ENCODE data around the gene NDFIP2. TPM values are rescaled to one million over a fixed set of nuclear protein-coding genes. Genes with fewer than 3 reads are reported as not detected.
A peak's percentile ranks its signal among the peaks of the same experiment; 100 is the strongest.

The NDFIP2 gene
- total and polyA plus RNA-seq, 10 donors: 2.1 to 27.3 (median 14.0) TPM

DNA sequence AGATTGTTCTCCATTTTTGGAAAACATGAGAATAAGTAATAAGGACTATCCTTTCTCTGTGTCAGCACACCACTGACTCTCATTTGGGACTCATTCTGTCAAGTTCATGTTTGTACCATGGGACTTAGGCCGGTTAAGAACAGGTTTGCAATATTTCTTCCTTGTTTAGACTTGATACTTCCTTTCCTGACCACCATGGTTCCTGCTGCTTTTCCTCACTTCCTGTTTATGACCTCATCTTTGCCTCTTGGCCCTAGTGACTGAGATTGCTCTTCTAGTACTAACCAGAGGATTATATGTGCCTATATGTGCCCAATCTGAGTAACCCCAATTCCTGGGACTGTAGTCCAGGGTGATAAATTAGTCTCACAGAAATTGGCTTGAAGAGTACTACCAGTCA, 32.5 kb upstream of the NDFIP2 start:
- Histone ChIP-seq H3K4me1 (peaks cover 0 to 17% (median 1%) of the 10 kb centered on the region in 6 donors), H3K4me3 (no peak overlapping the region), H3K9me3 (no peaks in the 10 kb centered on the region), H3K27me3 (replicated peaks in 1 of 7) (no peaks in the 10 kb centered on the region), H3K36me3 (no peaks in the 10 kb centered on the region), H3K27ac (peak overlapping the region in 1 of 8 donors; percentile 18)
- intact Hi-C loops (cut with DNase I; ENCODE audit: low total_unique reads): no loop called here
- no peak for DNase-seq
- WGBS, 5 donors: 8 to 29% (median 10%) methylated on average over 1 of the region's 1 CpG
- TF ChIP-seq POLR2A (IDR thresholded peaks at IDR 0.05) (no peak), POLR2AphosphoS5 (IDR thresholded peaks at IDR 0.05) (no peak)
- TF ChIP-seq, protein P1, sequence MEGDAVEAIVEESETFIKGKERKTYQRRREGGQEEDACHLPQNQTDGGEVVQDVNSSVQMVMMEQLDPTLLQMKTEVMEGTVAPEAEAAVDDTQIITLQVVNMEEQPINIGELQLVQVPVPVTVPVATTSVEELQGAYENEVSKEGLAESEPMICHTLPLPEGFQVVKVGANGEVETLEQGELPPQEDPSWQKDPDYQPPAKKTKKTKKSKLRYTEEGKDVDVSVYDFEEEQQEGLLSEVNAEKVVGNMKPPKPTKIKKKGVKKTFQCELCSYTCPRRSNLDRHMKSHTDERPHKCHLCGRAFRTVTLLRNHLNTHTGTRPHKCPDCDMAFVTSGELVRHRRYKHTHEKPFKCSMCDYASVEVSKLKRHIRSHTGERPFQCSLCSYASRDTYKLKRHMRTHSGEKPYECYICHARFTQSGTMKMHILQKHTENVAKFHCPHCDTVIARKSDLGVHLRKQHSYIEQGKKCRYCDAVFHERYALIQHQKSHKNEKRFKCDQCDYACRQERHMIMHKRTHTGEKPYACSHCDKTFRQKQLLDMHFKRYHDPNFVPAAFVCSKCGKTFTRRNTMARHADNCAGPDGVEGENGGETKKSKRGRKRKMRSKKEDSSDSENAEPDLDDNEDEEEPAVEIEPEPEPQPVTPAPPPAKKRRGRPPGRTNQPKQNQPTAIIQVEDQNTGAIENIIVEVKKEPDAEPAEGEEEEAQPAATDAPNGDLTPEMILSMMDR (IDR thresholded peaks at IDR 0.05 in 8 of 11, conservative IDR thresholded peaks at IDR 0.05 in 3 of 11): no peak

DNA sequence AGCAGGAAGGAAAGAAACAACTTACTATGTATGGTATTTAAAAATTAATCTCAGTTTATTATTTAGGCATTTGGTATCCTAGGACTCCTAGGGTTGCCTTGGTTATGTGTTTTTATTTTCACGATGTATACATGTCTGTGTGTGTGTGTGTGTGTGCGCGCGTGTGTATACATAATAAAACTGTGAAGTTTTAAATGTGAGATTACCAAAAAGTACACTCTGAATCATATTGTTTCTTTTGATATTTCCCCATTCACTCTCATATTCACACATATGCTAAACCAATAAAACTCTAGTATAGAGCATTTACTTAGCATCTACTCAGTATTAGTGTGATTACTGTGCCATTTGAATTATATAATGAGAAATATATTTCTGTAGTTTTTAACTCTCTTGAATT, 30.8 kb upstream of the NDFIP2 start:
- WGBS, 5 donors: 78 to 91% (median 80%) methylated on average over 4 of the region's 4 CpGs
- no peak for TF ChIP-seq POLR2AphosphoS5 (IDR thresholded peaks at IDR 0.05)
- TF ChIP-seq POLR2A (IDR thresholded peaks at IDR 0.05): no peak
- intact Hi-C loops (cut with DNase I; ENCODE audit: low total_unique reads): no loop called here

GRCh38 chr13:79451500-79451962, 29.4 kb upstream of the NDFIP2 start:
- H3K9me3 ChIP-seq: no peaks in the 10 kb centered on the region
- TF ChIP-seq, protein P1 (IDR thresholded peaks at IDR 0.05 in 8 of 11, conservative IDR thresholded peaks at IDR 0.05 in 3 of 11): no peak
- no peak for TF ChIP-seq POLR2A (IDR thresholded peaks at IDR 0.05)
- TF ChIP-seq POLR2AphosphoS5 (IDR thresholded peaks at IDR 0.05): no peak
- 16 to 32% (median 21%) methylated on average over 3 of the region's 3 CpGs for WGBS, 5 donors
- DNase-seq: peak; percentile 71
- no peak overlapping the region for H3K27ac ChIP-seq
- peaks cover 0 to 17% (median 1%) of the 10 kb centered on the region in 6 donors for H3K4me1 ChIP-seq
- no peaks in the 10 kb centered on the region for H3K36me3 ChIP-seq
- no peak overlapping the region for H3K4me3 ChIP-seq
- intact Hi-C loops (cut with DNase I; ENCODE audit: low total_unique reads): no loop called here
- H3K27me3 ChIP-seq (replicated peaks in 1 of 7): peaks cover 0 to 6% (median 0%) of the 10 kb centered on the region in 7 donors

More for the DNA sequence above, 30.8 kb upstream of the NDFIP2 start:
- Histone ChIP-seq H3K27ac (no peak overlapping the region), H3K4me1 (peaks cover 0 to 17% (median 1%) of the 10 kb centered on the region in 6 donors), H3K27me3 (replicated peaks in 1 of 7) (peaks cover 0 to 6% (median 0%) of the 10 kb centered on the region in 7 donors), H3K36me3 (no peaks in the 10 kb centered on the region), H3K4me3 (no peak overlapping the region), H3K9me3 (no peaks in the 10 kb centered on the region)
- DNase-seq: no peak

DNA sequence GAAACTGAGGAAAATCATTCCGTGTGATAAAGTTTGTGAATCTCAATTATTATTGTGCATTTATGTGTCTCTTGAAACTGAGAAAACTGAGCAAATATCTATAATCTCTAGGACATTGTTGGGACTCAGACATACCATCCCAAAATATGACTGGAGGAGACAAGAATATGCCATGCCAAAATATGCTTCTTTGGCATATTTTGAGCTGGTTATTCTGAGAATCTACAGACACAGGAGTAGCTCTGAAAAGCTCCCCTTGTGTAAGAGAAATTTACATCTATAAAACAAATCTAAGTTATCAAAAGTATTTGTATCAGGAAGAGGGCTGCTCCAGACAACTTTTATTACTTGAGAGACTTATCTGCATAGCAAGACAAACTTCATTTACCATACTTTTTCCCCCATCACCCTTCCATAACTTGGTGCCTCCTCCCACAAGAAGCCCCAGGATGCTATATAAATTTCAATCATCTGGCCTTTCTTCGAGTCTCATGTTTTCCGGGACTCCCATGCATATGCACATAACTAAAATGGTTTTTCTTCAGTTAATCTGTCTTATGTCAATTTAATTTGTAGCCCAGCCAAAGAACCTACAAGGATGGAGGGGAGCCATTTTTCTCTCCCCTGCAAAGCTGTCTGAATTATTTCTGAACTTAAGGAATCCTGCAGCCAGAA, 28.6 kb upstream of the NDFIP2 start:
- 73 to 82% (median 75%) methylated on average over 3 of the region's 3 CpGs for WGBS, 5 donors
- no peak overlapping the region for H3K27ac ChIP-seq
- no peak for DNase-seq
- H3K4me1 ChIP-seq: peaks cover 0 to 17% (median 1%) of the 10 kb centered on the region in 6 donors
- H3K4me3 ChIP-seq: no peak overlapping the region
- TF ChIP-seq POLR2AphosphoS5 (IDR thresholded peaks at IDR 0.05) (no peak), POLR2A (IDR thresholded peaks at IDR 0.05) (no peak)
- TF ChIP-seq, protein P1 (IDR thresholded peaks at IDR 0.05 in 8 of 11, conservative IDR thresholded peaks at IDR 0.05 in 3 of 11): no peak
- H3K9me3 ChIP-seq: no peaks in the 10 kb centered on the region
- peaks cover 0 to 6% (median 0%) of the 10 kb centered on the region in 7 donors for H3K27me3 ChIP-seq (replicated peaks in 1 of 7)
- intact Hi-C loops (cut with DNase I; ENCODE audit: low total_unique reads): no loop called here
- H3K36me3 ChIP-seq: no peaks in the 10 kb centered on the region

All from spleen (tissue), 11 donors.